ENCODE measurements around the gene LRBA. TPM values are rescaled to one million over a fixed set of nuclear protein-coding genes. Genes with fewer than 3 reads are reported as not detected.

Gene LRBA
- total RNA-seq, 2 donors from 2014 or later = 76.3 to 86.9 TPM

Other genes with a start within 250 kb of the LRBA start
- 1,000 to 10,000 TPM; 2,611 to 3,189 TPM for gene RPS3A, start 84.3 kb upstream of the LRBA start, total RNA-seq

Data from T-helper 17 cell (primary cell).